Iris pigment epithelial cell (primary cell): ENCODE data around the gene HVCN1.

ENCODE experiments used
- DNase-seq: peaks from one replicate; pipeline ENCODE4 v3.0.0-alpha.2; 2011; ENCODE audit warnings: low read depth

HVCN1 gene

GRCh38 chr12:110699591-110700445 lies 10.9 kb upstream of the HVCN1 start:
- no peak for DNase-seq

GRCh38 chr12:110698171-110698902 lies 9.4 kb upstream of the HVCN1 start:
- DNase-seq: peak; percentile 92

- no peak for DNase-seq
These were observed 8.3 kb upstream of the HVCN1 start for GRCh38 chr12:110697236-110697635.

GRCh38 chr12:110696283-110696682 lies 7.4 kb upstream of the HVCN1 start:
- no peak for DNase-seq

- no peak for DNase-seq
These were observed 5.5 kb upstream of the HVCN1 start for GRCh38 chr12:110694330-110694901.

DNA sequence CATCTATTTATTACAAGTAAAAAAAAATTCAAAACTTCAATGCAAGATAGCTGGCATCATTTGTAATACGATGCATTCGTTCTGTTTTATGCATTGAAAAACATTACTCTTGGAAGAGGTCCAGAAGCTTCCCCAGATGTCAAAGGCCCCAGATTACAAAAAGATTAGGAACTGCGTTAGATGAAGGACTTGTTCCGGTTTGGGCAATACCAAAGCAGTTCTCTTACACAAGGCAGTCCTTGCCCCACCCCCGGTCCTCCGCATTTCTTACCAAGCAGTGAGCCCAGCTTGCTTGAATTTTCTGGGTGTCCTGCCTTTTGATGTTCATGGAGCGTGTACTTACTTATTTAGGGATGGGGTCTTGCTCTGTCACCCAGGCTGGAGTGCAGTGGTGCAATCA lies 4.8 kb upstream of the HVCN1 start:
- DNase-seq: peak; percentile 78

- no peak for DNase-seq
These were observed 1.2 kb upstream of the HVCN1 start for GRCh38 chr12:110690127-110690430.

- peak; percentile 38 for DNase-seq
These were observed 589 bp upstream of the HVCN1 start for GRCh38 chr12:110689281-110690126.

GRCh38 chr12:110687396-110688169 lies 1.3 kb downstream of the HVCN1 start:
- DNase-seq: peak; percentile 5

DNA sequence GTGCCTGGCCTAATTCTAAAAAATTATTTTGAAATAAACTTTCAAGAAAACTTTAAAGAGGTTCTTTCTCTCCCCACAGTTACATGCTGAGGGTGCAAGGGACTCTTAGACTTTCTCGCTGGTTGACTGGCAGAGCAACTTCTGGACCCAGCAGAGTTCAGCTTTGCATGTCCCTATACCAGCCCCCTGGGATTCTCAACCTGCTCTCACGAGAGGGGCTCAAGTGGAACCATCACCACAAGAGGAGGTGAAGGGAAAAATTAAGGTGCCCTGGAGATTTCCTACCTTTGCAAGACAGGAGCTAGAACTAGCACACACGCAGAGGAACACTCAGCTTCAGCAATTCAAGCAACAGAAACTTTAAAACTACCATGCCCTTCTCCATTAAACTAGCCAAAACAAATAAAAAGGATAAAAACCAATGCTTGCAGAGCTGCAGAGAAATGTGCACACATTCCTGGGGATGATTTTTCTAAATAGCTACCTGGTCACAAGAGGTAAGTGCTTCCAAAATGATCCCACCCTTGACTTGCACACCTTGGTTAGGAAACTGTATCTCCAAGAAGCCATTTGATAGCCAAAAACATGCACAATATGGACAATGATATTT lies 2.5 kb downstream of the HVCN1 start:
- DNase-seq: no peak

GRCh38 chr12:110684312-110684836 lies 4.5 kb downstream of the HVCN1 start:
- peak; percentile 34 for DNase-seq

DNA sequence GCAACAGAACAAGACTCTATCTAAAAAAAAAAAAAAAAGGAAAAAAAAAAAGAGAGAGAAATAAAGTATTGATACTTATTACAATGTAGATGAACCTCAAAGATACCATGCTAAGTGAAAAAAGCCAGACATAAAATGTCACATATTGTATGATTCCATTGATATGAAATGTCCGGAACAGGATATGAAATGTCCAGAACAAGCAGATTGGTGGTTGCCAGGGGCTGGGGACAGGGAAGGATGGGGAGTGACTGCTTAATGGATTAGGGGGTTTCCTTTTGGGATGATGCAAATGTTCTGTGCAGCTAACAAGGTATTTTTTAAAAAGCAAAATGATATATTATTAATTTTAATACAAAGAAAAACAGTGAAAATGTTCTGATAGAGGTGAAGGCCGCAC lies 5.0 kb downstream of the HVCN1 start:
- DNase-seq: no peak

DNA sequence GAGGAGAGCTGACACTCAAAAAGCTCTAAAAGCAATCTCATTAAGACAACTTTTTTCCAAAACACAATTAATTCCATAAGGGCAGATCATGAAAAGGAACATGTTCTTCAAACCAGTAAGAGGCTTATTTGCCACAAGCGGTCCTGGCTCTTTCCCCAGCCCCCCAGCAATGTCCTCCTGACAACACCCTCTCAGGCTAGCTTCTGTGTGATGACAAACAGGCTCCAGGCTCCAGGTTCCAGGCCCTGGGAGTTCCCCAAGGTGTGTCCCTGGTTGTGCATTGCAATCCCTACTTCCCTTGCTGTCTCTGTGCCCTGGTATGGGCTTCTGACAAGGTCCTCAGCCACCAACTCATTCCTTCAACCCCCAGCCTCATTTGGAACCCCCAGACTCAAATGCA lies 8.9 kb downstream of the HVCN1 start:
- DNase-seq: no peak

- no peak for DNase-seq
These were observed 9.7 kb downstream of the HVCN1 start for GRCh38 chr12:110679201-110679600.

DNA sequence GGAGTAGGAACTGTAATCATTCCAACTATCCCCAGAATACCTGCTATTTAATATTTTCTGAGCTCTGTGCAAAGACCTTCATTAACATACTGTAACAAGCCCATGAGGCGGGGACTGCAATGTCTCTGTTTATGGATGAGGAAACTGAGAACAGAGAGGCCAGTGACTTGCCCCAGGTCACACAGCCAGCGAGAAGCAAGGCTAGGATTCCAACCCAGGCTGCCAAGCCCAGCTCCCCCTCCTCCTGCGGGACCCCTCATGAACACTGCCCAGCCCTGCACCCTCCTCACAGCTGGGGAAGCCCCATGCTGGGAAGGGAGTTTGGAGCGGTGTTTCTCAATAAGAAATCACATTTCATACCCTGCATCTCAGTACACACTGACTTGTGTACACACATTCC lies 10.9 kb downstream of the HVCN1 start:
- DNase-seq: no peak

- no peak for DNase-seq
These were observed 11.6 kb downstream of the HVCN1 start for GRCh38 chr12:110677206-110677911.

GRCh38 chr12:110676171-110676570 lies 12.7 kb downstream of the HVCN1 start:
- DNase-seq: no peak

- no peak for DNase-seq
These were observed 18.7 kb downstream of the HVCN1 start for GRCh38 chr12:110670161-110670701.

DNA sequence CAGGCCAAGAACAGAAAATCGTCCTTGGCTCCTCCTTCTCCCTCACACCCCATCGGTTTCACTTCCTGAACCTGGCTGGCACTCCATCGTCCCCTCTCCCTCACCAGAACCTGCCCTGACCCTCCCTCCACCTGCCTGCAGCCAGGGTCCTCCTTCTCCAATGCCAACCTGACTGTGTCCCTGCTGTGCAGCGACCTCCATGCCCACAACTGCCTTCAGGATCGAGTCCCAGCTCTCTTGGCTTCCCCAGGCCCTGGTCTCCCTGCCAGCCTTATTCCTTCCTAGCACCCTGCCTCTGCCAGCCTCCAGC lies 19.8 kb downstream of the HVCN1 start:
- DNase-seq: no peak
